PC-9 (cell line): ENCODE results near the gene USH2A.

Experiments used
- EZH2 ChIP-seq: fragments of 200-600 bp; sonication (generic); IDR thresholded peaks from 2 replicates; pipeline ENCODE4 v1.8.0; 2017; ENCODE audit warnings: antibody characterized with exemption, low read depth
- TF ChIP-seq, protein P1 (sequence below): fragments of 200-600 bp; sonication (generic); conservative IDR thresholded peaks from 2 replicates; pipeline ENCODE4 v1.6.1; 2017; ENCODE audit warnings: mixed run types, antibody characterized with exemption, mild to moderate bottlenecking, moderate library complexity

DNA sequence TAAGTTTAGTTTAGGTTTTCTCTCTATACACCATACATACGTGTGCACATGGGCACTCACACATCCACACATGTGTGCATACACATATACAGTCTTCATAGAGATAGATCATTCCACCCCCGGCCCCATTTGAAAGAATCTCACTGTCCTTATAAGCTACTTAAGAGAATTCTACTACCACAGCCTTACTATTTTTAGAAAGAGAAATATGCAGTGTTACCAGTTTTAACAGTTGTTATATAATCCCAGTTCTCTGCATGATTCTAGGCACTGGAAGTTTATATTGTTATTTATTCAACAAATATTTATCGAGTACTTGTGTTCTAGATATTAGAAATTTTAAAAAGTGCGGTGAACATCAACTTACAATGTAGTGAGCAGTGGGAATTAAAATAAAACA lies 814.6 kb downstream of the USH2A start:
- TF ChIP-seq, protein P1, sequence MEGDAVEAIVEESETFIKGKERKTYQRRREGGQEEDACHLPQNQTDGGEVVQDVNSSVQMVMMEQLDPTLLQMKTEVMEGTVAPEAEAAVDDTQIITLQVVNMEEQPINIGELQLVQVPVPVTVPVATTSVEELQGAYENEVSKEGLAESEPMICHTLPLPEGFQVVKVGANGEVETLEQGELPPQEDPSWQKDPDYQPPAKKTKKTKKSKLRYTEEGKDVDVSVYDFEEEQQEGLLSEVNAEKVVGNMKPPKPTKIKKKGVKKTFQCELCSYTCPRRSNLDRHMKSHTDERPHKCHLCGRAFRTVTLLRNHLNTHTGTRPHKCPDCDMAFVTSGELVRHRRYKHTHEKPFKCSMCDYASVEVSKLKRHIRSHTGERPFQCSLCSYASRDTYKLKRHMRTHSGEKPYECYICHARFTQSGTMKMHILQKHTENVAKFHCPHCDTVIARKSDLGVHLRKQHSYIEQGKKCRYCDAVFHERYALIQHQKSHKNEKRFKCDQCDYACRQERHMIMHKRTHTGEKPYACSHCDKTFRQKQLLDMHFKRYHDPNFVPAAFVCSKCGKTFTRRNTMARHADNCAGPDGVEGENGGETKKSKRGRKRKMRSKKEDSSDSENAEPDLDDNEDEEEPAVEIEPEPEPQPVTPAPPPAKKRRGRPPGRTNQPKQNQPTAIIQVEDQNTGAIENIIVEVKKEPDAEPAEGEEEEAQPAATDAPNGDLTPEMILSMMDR = no peak
- TF ChIP-seq EZH2 = no peak
